ENCODE measurements around the gene ADM.

GRCh38 chr11:10255388-10256125, 49.3 kb upstream of the ADM start:
- TF ChIP-seq, protein P1, sequence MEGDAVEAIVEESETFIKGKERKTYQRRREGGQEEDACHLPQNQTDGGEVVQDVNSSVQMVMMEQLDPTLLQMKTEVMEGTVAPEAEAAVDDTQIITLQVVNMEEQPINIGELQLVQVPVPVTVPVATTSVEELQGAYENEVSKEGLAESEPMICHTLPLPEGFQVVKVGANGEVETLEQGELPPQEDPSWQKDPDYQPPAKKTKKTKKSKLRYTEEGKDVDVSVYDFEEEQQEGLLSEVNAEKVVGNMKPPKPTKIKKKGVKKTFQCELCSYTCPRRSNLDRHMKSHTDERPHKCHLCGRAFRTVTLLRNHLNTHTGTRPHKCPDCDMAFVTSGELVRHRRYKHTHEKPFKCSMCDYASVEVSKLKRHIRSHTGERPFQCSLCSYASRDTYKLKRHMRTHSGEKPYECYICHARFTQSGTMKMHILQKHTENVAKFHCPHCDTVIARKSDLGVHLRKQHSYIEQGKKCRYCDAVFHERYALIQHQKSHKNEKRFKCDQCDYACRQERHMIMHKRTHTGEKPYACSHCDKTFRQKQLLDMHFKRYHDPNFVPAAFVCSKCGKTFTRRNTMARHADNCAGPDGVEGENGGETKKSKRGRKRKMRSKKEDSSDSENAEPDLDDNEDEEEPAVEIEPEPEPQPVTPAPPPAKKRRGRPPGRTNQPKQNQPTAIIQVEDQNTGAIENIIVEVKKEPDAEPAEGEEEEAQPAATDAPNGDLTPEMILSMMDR (conservative IDR thresholded peaks at IDR 0.05; ENCODE audit: low read depth in 2 of 2), result no peak
- no peak for TF ChIP-seq EZH2phosphoT487 (IDR thresholded peaks at IDR 0.05; ENCODE audit: unreplicated experiment)
- TF ChIP-seq POLR2AphosphoS5 (IDR thresholded peaks at IDR 0.05; ENCODE audit: low read depth), result no peak
- TF ChIP-seq ZNF462 (CRISPR knock-in tag; IDR thresholded peaks at IDR 0.05), result no peak
- TF ChIP-seq, protein P2, sequence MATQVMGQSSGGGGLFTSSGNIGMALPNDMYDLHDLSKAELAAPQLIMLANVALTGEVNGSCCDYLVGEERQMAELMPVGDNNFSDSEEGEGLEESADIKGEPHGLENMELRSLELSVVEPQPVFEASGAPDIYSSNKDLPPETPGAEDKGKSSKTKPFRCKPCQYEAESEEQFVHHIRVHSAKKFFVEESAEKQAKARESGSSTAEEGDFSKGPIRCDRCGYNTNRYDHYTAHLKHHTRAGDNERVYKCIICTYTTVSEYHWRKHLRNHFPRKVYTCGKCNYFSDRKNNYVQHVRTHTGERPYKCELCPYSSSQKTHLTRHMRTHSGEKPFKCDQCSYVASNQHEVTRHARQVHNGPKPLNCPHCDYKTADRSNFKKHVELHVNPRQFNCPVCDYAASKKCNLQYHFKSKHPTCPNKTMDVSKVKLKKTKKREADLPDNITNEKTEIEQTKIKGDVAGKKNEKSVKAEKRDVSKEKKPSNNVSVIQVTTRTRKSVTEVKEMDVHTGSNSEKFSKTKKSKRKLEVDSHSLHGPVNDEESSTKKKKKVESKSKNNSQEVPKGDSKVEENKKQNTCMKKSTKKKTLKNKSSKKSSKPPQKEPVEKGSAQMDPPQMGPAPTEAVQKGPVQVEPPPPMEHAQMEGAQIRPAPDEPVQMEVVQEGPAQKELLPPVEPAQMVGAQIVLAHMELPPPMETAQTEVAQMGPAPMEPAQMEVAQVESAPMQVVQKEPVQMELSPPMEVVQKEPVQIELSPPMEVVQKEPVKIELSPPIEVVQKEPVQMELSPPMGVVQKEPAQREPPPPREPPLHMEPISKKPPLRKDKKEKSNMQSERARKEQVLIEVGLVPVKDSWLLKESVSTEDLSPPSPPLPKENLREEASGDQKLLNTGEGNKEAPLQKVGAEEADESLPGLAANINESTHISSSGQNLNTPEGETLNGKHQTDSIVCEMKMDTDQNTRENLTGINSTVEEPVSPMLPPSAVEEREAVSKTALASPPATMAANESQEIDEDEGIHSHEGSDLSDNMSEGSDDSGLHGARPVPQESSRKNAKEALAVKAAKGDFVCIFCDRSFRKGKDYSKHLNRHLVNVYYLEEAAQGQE (IDR thresholded peaks at IDR 0.05; ENCODE audit: unreplicated experiment), result no peak
- no peak for TF ChIP-seq EZH2 (IDR thresholded peaks at IDR 0.05; ENCODE audit: low read depth, unreplicated experiment)
- no peak for TF ChIP-seq JUNB (IDR thresholded peaks at IDR 0.05; ENCODE audit: unreplicated experiment)
- no peak for TF ChIP-seq ZNF114 (CRISPR knock-in tag; IDR thresholded peaks at IDR 0.05)
- TF ChIP-seq NANOG (IDR thresholded peaks at IDR 0.05; ENCODE audit: borderline replicate concordance), result no peak
